H9 (cell line): ENCODE data around the gene ABCC4. TPM values are rescaled to one million over a fixed set of nuclear protein-coding genes. Genes with fewer than 3 reads are reported as not detected.

Experiments used
- DNase-seq: peaks from one replicate; pipeline ENCODE4 v3.0.0-alpha.2; 2017
- H2AFZ ChIP-seq: one replicate; pipeline ENCODE4 v1.6.1; 2013; ENCODE audit warnings: mild to moderate bottlenecking, low read length, control low read depth, moderate library complexity
- H2AK5ac ChIP-seq: 2 replicates; pipeline ENCODE4 v1.6.1; 2013; ENCODE audit warnings: low read length, control low read depth, mixed read lengths; ENCODE audit not compliant: insufficient read length
- H2BK120ac ChIP-seq: one replicate; pipeline ENCODE4 v1.6.1; 2013; ENCODE audit warnings: low read depth, mild to moderate bottlenecking, low read length, control low read depth, inconsistent platforms; ENCODE audit not compliant: poor library complexity, severe bottlenecking
- H2BK12ac ChIP-seq: 2 replicates; pipeline ENCODE4 v1.6.1; 2013; ENCODE audit warnings: low read length, control low read depth, mixed read lengths, low read depth; ENCODE audit not compliant: insufficient read length
- H2BK15ac ChIP-seq: 2 replicates; pipeline ENCODE4 v1.6.1; 2013; ENCODE audit warnings: low read depth, low read length, control low read depth
- H2BK20ac ChIP-seq: one replicate; pipeline ENCODE4 v1.6.1; 2013; ENCODE audit warnings: low read depth, mild to moderate bottlenecking, low read length, control low read depth, inconsistent platforms; ENCODE audit not compliant: poor library complexity, severe bottlenecking
- H2BK5ac ChIP-seq: 2 replicates; pipeline ENCODE4 v1.6.1; 2013; ENCODE audit warnings: low read length, control low read depth, mixed read lengths; ENCODE audit not compliant: insufficient read length
- H3K14ac ChIP-seq: 2 replicates; pipeline ENCODE4 v1.6.1; 2013; ENCODE audit warnings: low read length, control low read depth; ENCODE audit not compliant: insufficient read depth
- H3K18ac ChIP-seq: 2 replicates; pipeline ENCODE4 v1.6.1; 2013; ENCODE audit warnings: low read depth, mild to moderate bottlenecking, mixed read lengths, low read length, control low read depth; ENCODE audit not compliant: insufficient read length
- H3K23ac ChIP-seq: 2 replicates; pipeline ENCODE4 v1.6.1; 2013; ENCODE audit warnings: low read length, control low read depth, mixed read lengths, low read depth; ENCODE audit not compliant: insufficient read length
- H3K23me2 ChIP-seq: 2 replicates; pipeline ENCODE4 v1.6.1; 2013; ENCODE audit warnings: low read depth, mild to moderate bottlenecking, mixed read lengths, low read length, control low read depth; ENCODE audit not compliant: insufficient read length, poor library complexity, severe bottlenecking
- H3K27ac ChIP-seq: 2 replicates; pipeline ENCODE4 v1.5.1; 2013; ENCODE audit warnings: low read length, control low read depth, mixed read lengths, low read depth; ENCODE audit not compliant: insufficient read length
- H3K27me3 ChIP-seq: 2 replicates; pipeline ENCODE4 v1.6.1; 2013; ENCODE audit warnings: low read length, control low read depth, inconsistent platforms; ENCODE audit not compliant: insufficient read depth
- H3K4ac ChIP-seq: 2 replicates; pipeline ENCODE4 v1.6.1; 2013; ENCODE audit warnings: low read depth, mild to moderate bottlenecking, control low read depth, inconsistent platforms, low read length, moderate library complexity
- H3K4me1 ChIP-seq: 2 replicates; pipeline ENCODE4 v1.6.1; 2013; ENCODE audit warnings: low read length, control low read depth, inconsistent platforms; ENCODE audit not compliant: insufficient read depth
- H3K4me2 ChIP-seq: 2 replicates; pipeline ENCODE4 v1.6.1; 2013; ENCODE audit warnings: low read length, control low read depth, mixed read lengths; ENCODE audit not compliant: insufficient read length, insufficient read depth
- H3K56ac ChIP-seq: 2 replicates; pipeline ENCODE4 v1.6.1; 2013; ENCODE audit warnings: low read depth, mild to moderate bottlenecking, mixed read lengths, low read length, control low read depth; ENCODE audit not compliant: insufficient read length
- H3K79me1 ChIP-seq: 2 replicates; pipeline ENCODE4 v1.6.1; 2013; ENCODE audit warnings: low read depth, mild to moderate bottlenecking, moderate library complexity, low read length, control low read depth, inconsistent platforms; ENCODE audit not compliant: insufficient read depth, poor library complexity, severe bottlenecking
- H3K79me2 ChIP-seq: 2 replicates; pipeline ENCODE4 v1.6.1; 2013; ENCODE audit warnings: low read length, control low read depth, inconsistent platforms; ENCODE audit not compliant: insufficient read depth
- H3K9ac ChIP-seq: 2 replicates; pipeline ENCODE4 v1.6.1; 2013; ENCODE audit warnings: low read length, control low read depth, mixed read lengths; ENCODE audit not compliant: insufficient read length; ENCODE audit errors: extremely low read depth
- H3K9me3 ChIP-seq: one replicate; pipeline ENCODE4 v1.6.1; 2013; ENCODE audit warnings: low read depth, low read length, inconsistent platforms; ENCODE audit not compliant: control insufficient read depth
- H3T11ph ChIP-seq: one replicate; pipeline ENCODE4 v1.6.1; 2013; ENCODE audit warnings: mild to moderate bottlenecking, low read length, control low read depth, inconsistent platforms
- H4K20me1 ChIP-seq: one replicate; pipeline ENCODE4 v1.6.1; 2013; ENCODE audit not compliant: control insufficient read depth, insufficient read length, insufficient read depth
- H4K5ac ChIP-seq: 2 replicates; pipeline ENCODE4 v1.6.1; 2013; ENCODE audit warnings: low read depth, mild to moderate bottlenecking, mixed read lengths, low read length, control low read depth; ENCODE audit not compliant: insufficient read length
- H4K8ac ChIP-seq: replicated peaks from 2 replicates; pipeline ENCODE4 v1.6.1; 2013; ENCODE audit warnings: low read length, control low read depth, mixed read lengths, low read depth; ENCODE audit not compliant: insufficient read length
- H4K91ac ChIP-seq: 2 replicates; pipeline ENCODE4 v1.6.1; 2013; ENCODE audit warnings: low read depth, mild to moderate bottlenecking, moderate library complexity, mixed read lengths, low read length, control low read depth; ENCODE audit not compliant: insufficient read length
- H3K27ac Mint-ChIP-seq, 3 experiments: 2 replicates in 2 of 3; 3 replicates in 1 of 3; pipeline ENCODE4 v1.8.0; 2020 to 2021; ENCODE audit warnings: mixed read lengths in 3 of 3, mild to moderate bottlenecking in 1 of 3, moderate library complexity in 1 of 3
- H3K27me3 Mint-ChIP-seq: 2 replicates; pipeline ENCODE4 v1.8.0; 2021; ENCODE audit warnings: low read depth, mild to moderate bottlenecking, moderate library complexity, mixed read lengths
- H3K36me3 Mint-ChIP-seq, 3 experiments: 2 replicates in 2 of 3; 3 replicates in 1 of 3; pipeline ENCODE4 v1.8.0; 2020 to 2021; ENCODE audit warnings: low read depth in 3 of 3, mixed read lengths in 3 of 3; ENCODE audit not compliant: insufficient read depth in 1 of 3
- H3K4me1 Mint-ChIP-seq, 2 experiments: 2 replicates each; pipeline ENCODE4 v1.8.0; 2020; ENCODE audit warnings: mixed read lengths in 2 of 2
- H3K4me3 Mint-ChIP-seq, 2 experiments: 2 replicates in 1 of 2; 3 replicates in 1 of 2; pipeline ENCODE4 v1.8.0; 2020 to 2021; ENCODE audit warnings: mild to moderate bottlenecking in 2 of 2, mixed read lengths in 2 of 2, moderate library complexity in 1 of 2
- H3K9me3 Mint-ChIP-seq, 2 experiments: 2 replicates in 1 of 2; 3 replicates in 1 of 2; pipeline ENCODE4 v1.8.0; 2020; ENCODE audit warnings: mild to moderate bottlenecking in 2 of 2, mixed read lengths in 2 of 2, moderate library complexity in 1 of 2
- WGBS: extraction: QIAGEN DNeasy Blood & Tissue Kit; methylation state at CpG from one replicate; pipeline ENCODE4 v1.1.7; 2013; ENCODE audit warnings: missing lambda C conversion rate, low lambda C conversion rate, mixed read lengths; ENCODE audit not compliant: insufficient read length; ENCODE audit errors: extremely low coverage; 5-methylcytosine and 5-hydroxymethylcytosine counted together
- total RNA-seq: library from RNA; stranded (reverse); gene quantifications from 2 replicates; pipeline ENCODE4 v1.2.1, GENCODE V29; 2021
- TF ChIP-seq, protein P1 (sequence below): fragments of 200-600 bp; sonication (generic); conservative IDR thresholded peaks from 3 replicates; pipeline ENCODE4 v1.8.0; 2021; ENCODE audit warnings: antibody characterized with exemption, mild to moderate bottlenecking

Gene ABCC4
- total RNA-seq, 1 experiment from 2014 or later = 5.9 TPM

DNA sequence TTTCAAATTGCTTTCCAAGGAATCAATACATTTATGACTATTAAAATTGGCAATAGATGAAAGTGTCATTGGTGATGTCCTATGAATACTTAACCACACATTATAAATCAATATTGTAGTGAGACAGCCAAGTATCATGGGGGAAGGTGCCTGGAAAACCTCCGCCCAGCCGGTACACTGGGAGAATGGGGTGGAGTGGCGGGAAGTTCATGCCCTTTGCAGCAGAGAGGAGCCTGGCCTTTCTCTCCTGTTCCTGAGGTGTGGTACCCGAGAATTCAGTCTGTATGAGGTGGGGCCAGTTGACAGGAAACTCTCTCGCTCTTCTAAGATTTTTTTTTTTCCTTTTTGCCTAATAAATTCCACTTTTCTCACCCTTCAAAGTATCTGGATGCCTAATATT is 25.4 kb upstream of the ABCC4 start:
- Histone ChIP-seq H3K9me3 (no peaks in the 10 kb centered on the region), H3K14ac (no peak overlapping the region), H4K91ac (no peak overlapping the region), H3K9ac (no peak overlapping the region), H3K23me2 (no peaks in the 10 kb centered on the region), H4K20me1 (no peaks in the 10 kb centered on the region), H3K23ac (no peak overlapping the region), H2BK120ac (no peak overlapping the region), H3K4me2 (no peak overlapping the region), H3K79me1 (no peaks in the 10 kb centered on the region), H3K4me1 (no peaks in the 10 kb centered on the region; the same call in 1 of the 2 replicates), H3K27ac (no peak overlapping the region), H2BK15ac (no peak overlapping the region), H2AFZ (no peak overlapping the region), H3K79me2 (no peaks in the 10 kb centered on the region), H2BK20ac (no peak overlapping the region), H3K27me3 (no peaks in the 10 kb centered on the region), H3K56ac (no peak overlapping the region), H2AK5ac (no peak overlapping the region), H2BK5ac (no peak overlapping the region), H4K8ac (no peak overlapping the region), H3K18ac (no peak overlapping the region), H2BK12ac (no peak overlapping the region), H4K5ac (no peak overlapping the region), H3T11ph (no peak overlapping the region), H3K4ac (no peak overlapping the region)
- Mint-ChIP-seq H3K27me3 (peaks cover 2% of the 10 kb centered on the region), H3K36me3 (no peaks in the 10 kb centered on the region), H3K4me3 (no peak overlapping the region), H3K27ac (no peak overlapping the region), H3K4me1 (peaks cover 0 to 3% of the 10 kb centered on the region in 2 experiments; a peak in 1 of 4 replicates), H3K9me3 (no peaks in the 10 kb centered on the region)
- TF ChIP-seq, protein P1, sequence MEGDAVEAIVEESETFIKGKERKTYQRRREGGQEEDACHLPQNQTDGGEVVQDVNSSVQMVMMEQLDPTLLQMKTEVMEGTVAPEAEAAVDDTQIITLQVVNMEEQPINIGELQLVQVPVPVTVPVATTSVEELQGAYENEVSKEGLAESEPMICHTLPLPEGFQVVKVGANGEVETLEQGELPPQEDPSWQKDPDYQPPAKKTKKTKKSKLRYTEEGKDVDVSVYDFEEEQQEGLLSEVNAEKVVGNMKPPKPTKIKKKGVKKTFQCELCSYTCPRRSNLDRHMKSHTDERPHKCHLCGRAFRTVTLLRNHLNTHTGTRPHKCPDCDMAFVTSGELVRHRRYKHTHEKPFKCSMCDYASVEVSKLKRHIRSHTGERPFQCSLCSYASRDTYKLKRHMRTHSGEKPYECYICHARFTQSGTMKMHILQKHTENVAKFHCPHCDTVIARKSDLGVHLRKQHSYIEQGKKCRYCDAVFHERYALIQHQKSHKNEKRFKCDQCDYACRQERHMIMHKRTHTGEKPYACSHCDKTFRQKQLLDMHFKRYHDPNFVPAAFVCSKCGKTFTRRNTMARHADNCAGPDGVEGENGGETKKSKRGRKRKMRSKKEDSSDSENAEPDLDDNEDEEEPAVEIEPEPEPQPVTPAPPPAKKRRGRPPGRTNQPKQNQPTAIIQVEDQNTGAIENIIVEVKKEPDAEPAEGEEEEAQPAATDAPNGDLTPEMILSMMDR = no peak
- no peak for DNase-seq
- WGBS = no CpG with 5 or more reads among the region's 5 CpGs
